GM20431 (cell line): ENCODE results near the gene WDR5.

Experiments
- in situ Hi-C: fragments of 300-500 bp; cut with MseI, MboI; formaldehyde crosslinking; loops from one replicate; pipeline ENCODE4 v1.15.0; 2020; ENCODE audit warnings: low sequenced_read_pairs; ENCODE audit not compliant: unreplicated experiment

Gene WDR5

GRCh38 chr9:134157378-134157885 lies 21.6 kb downstream of the WDR5 start:
- in situ Hi-C loops: no loop called here

- in situ Hi-C loops: no loop called here
These were observed 22.4 kb downstream of the WDR5 start for GRCh38 chr9:134158242-134158641.

- in situ Hi-C loops: no loop called here
These were observed 23.0 kb downstream of the WDR5 start for GRCh38 chr9:134158753-134159392.

GRCh38 chr9:134159566-134160245 lies 23.8 kb downstream of the WDR5 start:
- in situ Hi-C loops: loop anchor here (10.0 kb wide), 1 partner anchor 285 kb away; no protein-coding TSS in a partner anchor

- in situ Hi-C loops: loop anchor here (10.0 kb wide), 1 partner anchor 283 kb away; no protein-coding TSS in a partner anchor
These were observed 25.8 kb downstream of the WDR5 start for GRCh38 chr9:134161647-134162046.

GRCh38 chr9:134162212-134162775 lies 26.4 kb downstream of the WDR5 start:
- in situ Hi-C loops: loop anchor here (10.0 kb wide), 1 partner anchor 283 kb away; no protein-coding TSS in a partner anchor

GRCh38 chr9:134162926-134163370 lies 27.1 kb downstream of the WDR5 start:
- in situ Hi-C loops: loop anchor here (10.0 kb wide), 1 partner anchor 282 kb away; no protein-coding TSS in a partner anchor

GRCh38 chr9:134163371-134164196 lies 27.7 kb downstream of the WDR5 start:
- in situ Hi-C loops: loop anchor here (10.0 kb wide), 1 partner anchor 281 kb away; no protein-coding TSS in a partner anchor

- in situ Hi-C loops: loop anchor here (10.0 kb wide), 1 partner anchor 280 kb away; no protein-coding TSS in a partner anchor
These were observed 29.0 kb downstream of the WDR5 start for GRCh38 chr9:134164879-134165278.

- in situ Hi-C loops: loop anchor here (10.0 kb wide), 1 partner anchor 279 kb away; no protein-coding TSS in a partner anchor
These were observed 29.8 kb downstream of the WDR5 start for GRCh38 chr9:134165357-134166315.

GRCh38 chr9:134166374-134166773 lies 30.5 kb downstream of the WDR5 start:
- in situ Hi-C loops: loop anchor here (10.0 kb wide), 1 partner anchor 278 kb away; no protein-coding TSS in a partner anchor

GRCh38 chr9:134167530-134167931 lies 31.6 kb downstream of the WDR5 start:
- in situ Hi-C loops: loop anchor here (10.0 kb wide), 1 partner anchor 277 kb away; no protein-coding TSS in a partner anchor

GRCh38 chr9:134168757-134169550 lies 33.1 kb downstream of the WDR5 start:
- in situ Hi-C loops: loop anchor here (10.0 kb wide), 1 partner anchor 276 kb away; no protein-coding TSS in a partner anchor

- in situ Hi-C loops: loop anchor here (10.0 kb wide), 1 partner anchor 275 kb away; no protein-coding TSS in a partner anchor
These were observed 34.0 kb downstream of the WDR5 start for GRCh38 chr9:134169724-134170401.

- in situ Hi-C loops: no loop called here
These were observed 34.8 kb downstream of the WDR5 start for GRCh38 chr9:134170532-134171315.
